COLO668 (cell line): ENCODE results near the gene ZDHHC11B.
"Not testable (repeated sequence)": the region's sequence is repeated elsewhere in the genome, so short reads cannot be mapped to it uniquely, and the experiment has no call there.

Experiments used
- DNase-seq: peaks from one replicate; lab custom pipeline; 2025; ENCODE audit not compliant: unreplicated experiment; lab: John Stamatoyannopoulos, UW

ZDHHC11B gene, protein sequence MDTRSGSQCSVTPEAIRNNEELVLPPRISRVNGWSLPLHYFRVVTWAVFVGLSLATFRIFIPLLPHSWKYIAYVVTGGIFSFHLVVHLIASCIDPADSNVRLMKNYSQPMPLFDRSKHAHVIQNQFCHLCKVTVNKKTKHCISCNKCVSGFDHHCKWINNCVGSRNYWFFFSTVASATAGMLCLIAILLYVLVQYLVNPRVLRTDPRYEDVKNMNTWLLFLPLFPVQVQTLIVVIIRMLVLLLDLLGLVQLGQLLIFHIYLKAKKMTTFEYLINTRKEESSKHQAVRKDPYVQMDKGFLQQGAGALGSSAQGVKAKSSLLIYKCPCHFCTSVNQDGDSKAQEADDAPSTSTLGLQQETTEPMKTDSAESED

DNA sequence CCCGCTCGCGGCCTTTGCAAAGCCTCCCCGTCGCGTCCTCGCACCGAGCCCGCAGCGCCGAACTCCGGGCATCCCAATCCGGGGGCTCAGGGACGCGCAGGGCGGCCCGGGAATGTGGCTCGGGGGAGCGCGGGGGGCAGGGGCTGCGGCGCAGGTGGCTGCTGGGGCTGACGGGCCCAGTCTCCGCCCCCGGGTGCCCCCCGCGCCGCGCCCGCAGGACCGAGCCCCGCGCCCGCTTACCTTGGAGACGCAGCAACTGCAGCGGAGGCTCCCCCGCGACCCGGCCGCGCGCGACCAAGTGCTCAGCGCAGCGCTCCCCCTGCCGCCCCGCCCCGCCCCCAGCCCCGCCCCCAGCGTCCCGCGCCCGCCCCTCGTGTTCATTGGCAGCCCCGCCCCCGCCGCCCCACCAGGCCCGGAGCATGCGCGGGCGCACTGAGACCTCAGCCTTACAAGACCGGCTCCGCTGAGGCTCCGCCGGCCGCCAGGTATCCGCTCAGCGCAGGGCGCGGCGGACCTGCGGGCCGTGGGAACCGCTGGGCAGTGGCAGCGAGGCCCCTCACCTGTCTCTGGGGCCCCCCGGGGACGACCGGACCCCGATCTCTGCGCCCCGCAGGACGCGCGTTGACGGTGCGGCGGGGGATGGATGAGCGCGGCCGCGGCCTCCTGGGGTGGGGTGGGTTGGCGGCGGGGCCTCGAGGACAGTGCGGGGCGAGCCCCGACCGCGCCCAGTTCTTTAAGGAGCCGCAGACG lies at the start of gene ZDHHC11B:
ZDHHC11B (minus strand) TSS at position 302 of the 750 bp plus-strand sequence. CDS start 17,810 bp downstream, outside the sequence.
- DNase-seq: peak; percentile 96

DNA sequence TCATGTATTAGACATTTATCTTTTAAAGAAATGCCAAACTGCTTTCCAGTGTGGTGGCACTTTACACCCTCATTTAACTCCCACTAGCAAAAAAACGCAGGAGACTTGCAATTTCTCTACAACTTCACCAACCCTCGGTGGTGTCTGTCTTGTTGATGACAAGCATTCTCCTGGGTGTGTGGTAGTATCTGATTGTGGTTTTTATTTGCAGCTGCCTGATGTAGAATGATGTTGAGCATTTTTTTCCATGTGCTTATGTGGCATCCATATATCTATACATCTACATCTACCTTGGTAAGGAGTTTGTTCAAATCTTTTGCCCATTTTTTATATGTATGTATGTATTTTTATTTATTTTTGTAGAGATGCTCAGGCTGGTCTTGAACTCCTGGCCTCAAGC lies 49.5 kb upstream of the ZDHHC11B start:
- not testable (repeated sequence) for DNase-seq

DNA sequence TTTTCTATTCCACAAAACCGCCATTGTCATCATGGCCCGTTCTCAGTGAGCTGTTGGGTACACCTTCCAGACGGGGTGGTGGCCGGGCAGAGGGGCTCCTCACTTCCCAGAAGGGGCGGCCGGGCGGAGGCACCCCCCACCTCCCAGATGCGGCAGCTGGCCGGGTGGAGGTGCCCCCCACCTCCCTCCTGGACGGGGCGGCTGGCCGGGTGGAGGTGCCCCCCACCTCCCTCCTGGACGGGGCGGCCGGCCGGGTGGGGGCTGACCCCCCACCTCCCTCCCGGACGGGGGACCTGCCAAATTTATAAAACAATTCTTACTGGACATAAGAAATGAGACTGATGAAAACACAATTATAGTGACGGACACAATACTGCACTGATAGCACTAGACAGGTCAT lies 43.7 kb upstream of the ZDHHC11B start:
- not testable (repeated sequence) for DNase-seq

DNA sequence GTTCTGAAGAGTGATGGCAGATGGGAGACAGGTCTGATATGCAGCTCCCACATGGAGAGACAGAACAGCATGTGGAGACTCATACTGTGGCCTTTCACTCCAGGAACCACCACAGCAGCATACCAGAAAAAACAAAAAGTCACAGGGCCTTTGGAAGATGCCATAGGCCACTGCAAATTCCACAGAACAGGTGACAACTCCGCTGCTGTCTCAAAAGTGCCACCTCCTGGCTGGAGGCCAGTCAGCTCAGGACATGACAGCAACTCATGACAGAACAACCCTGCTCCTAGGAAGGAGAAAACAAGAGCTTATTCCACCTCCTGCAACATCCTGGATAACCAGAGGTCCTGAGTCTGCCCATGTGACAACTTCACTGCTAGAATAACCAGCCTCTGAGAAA lies 41.0 kb upstream of the ZDHHC11B start:
- DNase-seq: peak; percentile 51

DNA sequence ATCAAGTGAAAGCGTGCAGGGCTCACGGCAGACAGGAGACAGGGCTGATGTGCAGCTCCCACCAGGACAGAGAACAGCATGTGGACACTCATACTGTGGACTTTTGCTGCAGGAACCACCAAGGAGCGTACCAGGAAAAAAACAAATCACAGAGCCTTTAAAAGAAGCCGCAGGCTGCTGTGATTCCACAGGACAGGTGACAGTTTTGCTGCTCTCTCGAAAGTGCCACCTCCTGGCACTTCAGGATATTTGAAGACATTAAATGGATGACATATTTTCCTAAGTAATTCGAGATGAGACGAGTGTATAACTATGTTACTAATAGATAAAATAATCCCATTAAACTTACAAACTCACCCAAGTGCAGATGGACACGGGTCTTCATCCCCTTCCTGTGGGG lies 37.0 kb upstream of the ZDHHC11B start:
- no peak for DNase-seq

DNA sequence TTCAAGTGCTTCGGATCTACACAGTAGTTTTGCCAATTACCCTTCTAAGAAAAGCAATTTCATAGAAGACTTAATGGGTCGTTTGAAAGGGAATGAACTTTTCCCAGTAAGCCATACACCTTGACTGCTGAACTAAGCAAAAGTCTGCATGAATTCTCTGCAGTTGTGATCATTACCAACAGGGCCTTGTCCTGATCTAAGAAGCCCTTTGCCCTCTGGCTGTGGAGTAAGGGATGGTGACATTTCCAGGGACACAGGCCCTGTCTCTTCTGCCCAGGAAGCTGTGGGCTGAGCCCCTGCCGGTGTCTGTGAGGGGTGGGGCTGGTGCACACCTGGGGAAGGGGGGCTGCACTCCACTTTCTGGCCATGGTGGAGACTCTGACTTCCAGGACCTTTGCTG lies 35.7 kb upstream of the ZDHHC11B start:
- no peak for DNase-seq

DNA sequence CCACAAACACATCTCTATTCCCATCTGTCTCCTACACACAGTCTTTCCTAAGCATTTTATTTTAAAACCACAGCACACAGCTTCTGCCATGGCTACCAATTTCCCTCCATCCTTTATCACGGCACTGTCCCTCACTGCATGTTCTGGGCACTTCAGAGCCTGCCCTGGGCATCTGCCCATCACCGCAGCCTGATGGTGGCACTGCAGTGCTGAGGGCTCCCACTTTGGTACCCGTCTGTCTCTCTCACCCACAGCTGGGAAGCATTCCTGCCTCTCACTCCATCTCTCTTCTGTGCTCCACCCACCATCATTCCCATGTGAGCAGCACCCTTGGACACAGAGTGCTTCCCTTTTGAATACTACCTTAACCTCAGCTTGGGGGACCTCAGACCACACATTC lies 34.5 kb upstream of the ZDHHC11B start:
- no peak for DNase-seq

DNA sequence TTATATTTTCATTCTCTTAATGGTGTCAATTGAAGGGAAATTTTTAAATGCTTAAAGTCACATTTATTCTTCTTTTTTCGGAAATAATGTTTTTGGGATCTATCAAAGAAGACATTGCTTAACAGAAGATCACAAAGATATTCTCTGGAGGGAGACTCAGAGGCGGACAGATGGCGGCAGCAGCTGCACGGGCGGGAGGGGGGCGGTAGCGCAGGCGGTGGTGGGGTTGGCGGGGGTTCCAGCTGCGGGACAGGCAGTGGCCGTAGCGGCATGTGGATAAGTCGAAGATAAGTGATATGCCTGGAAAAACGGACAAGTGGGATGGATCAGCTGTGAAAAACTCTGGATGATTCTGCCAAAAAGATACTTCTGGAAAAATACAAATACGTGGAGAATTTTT lies 31.6 kb upstream of the ZDHHC11B start:
- no peak for DNase-seq

DNA sequence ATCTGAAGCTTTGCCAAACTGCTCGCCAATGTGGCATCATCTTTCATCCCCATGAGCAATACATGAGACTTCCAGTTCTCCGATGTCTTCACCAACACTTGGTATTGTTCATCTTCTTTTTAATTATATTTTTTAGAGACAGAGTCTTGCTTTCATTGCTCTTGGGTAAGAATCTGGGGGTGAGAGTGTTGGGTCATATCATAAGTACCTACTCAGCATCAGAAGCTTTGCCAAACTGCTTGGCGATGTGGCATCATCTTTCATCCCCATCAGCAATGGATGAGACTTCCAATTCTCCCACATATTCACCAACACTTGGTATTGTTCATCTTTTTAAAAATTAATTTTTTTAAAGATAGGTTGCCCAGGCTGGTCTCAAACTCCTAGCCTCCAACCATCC lies 30.9 kb upstream of the ZDHHC11B start:
- DNase-seq: no peak

DNA sequence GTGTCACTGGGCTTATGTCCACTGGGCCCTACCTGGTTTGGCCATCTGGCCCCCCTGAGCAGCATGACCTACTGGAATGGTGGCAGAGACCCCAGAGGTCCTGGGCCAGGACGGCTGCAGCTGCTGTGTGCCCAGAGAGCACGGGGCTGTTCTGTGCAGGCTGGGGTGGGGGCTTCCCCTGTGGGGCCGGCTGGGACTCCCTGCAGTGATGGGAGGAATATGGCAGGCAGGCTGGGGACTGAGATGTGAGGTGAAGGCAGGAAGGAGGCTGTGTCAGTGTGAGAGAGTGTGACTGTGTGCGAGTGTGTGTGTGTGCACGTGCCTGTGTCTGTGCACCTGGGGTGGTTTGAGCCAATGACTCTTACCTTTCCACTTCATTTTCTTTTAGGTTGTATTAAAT lies 29.0 kb upstream of the ZDHHC11B start:
- not testable (repeated sequence) for DNase-seq

DNA sequence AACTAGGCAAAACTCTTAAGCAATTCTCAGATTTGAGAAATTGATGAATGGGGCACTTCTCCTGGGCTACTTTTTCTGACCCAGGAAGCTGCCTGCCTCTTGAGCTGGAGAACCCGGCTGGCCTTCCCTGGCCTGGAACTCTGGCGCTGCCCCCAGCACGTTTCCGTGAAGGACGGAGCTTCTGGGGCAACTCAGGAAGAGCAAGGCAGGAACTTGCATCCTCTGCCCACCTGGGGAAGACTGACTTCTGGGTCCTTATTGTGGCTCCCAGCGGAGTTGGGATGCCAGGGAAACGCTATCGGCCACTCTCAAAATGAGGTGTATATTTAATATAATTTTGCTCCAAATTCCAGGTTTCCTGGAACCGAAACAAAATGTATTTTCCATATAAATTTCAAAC lies 26.9 kb upstream of the ZDHHC11B start:
- not testable (repeated sequence) for DNase-seq

DNA sequence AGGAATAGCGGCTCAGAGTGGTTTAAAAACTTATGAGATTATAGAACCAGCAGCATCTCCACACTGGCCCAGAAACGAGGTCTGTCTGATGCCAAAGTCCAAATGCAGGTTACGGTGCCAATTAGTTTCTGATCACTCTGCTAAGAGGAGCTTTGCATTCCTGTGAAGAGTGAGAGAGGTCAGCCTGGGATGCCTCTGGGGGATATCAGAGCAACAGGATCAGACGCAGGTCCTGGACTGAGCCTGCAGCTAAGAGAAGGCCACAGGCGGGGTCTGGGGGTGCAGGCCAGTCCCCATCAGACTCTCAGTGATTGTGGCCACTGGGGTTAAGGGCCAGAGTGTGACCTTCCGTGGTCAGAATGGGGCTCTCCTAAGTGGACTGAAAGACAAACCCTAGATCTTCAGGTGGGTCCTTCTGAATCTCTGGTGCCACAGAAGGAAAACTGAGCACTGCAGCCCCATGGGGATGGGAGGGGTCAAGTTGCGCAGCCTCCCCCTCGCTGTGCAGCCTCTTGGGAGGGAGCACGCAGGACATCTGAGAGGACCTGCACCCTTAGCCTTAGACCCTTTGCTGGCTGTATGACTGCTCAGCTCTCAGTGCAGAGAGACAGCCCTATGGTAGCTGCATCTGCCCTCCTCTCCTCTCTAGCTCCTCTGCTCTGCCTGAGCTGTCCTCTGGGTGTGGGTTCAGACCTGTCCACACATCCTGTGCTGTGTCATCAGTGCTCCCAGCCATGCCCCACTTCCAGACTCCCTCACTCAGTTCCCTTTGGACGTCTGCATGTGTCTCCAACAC lies 23.4 kb upstream of the ZDHHC11B start:
- DNase-seq: not testable (repeated sequence)

DNA sequence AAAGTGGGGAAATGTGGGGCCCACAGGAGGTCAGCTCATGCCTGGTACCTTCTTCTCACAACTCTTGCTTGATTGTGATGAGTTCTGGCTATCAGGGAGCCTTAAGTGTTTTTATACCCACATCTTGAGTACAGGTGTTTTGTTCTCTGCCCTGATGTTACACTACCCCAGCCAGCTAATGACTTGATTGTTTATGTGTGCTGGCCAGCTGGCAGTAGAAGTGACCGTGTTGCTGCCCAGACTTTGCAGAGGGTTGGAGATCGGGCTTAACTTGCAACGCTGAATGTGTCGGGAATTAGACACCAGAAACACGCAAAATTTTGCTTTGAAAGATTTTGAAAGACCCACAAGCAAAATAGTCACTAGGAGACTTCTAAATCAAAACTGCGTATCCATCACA lies 16.9 kb upstream of the ZDHHC11B start:
- no peak for DNase-seq

DNA sequence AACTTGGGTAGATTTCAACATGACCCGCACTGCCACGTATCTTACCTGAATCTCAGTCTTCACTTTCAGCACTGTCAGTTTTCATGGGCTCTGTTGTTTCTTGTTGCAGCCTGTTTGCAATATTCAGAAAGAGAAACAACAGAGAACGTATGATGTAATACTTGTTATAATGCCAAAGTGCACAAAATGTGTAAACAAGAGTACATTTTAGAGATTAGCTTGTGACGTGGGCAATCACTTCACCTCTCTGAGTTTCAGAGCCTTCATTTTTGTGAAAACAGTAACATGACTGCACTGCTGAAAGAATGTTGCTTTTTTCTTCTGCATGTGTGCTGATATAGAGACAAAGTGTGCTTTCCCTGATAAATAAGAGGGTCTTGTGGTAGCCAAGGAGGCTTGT lies 16.5 kb upstream of the ZDHHC11B start:
- DNase-seq: not testable (repeated sequence)

DNA sequence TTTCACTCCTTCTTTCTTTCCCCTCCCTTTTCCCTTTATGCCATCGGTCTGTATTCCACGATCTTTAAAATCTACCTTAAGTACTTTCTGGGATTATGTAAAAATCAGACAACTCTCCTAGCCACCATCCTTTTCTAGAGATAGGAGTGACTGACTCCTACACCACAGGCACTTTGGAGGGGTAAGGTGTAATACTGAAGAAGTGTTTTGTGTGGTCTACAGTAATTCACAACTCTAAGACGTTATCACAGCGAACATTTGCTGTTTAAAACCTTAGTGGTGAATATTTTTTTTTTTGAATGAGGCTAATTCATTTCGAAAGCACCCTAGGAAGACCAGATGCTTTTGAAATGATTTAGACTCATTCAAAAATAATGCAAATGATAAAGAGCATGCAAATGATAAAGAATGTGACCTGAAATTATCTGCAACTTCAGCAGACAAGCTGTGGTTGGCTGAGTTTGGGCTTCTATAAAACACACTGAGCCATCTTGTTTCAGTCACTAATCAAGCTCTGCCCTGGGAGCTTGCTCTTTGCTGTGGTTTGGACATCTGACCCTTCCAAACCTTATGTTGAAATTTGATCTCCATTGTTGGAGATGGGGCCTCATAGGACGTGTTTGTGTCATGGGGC lies 14.1 kb upstream of the ZDHHC11B start:
- DNase-seq: not testable (repeated sequence)

DNA sequence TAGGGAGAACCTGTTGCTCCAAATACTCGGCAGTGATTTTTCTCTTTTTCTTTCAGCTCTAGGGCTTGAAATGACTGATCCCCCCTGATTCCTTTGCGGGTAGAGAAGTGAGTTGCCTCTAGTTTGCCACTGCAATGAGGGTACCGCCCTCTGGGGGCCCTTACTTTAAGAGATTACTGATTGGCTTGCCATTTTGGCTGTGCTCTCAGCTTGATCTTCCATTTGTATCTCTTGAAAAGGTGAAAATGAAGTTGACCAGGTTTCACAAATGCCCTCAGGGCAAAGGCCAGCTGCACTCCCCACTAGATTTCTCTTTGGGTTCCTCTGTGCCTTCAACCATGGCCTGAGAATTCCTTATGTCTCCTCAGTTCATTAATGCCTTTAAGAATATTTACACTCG lies 13.5 kb upstream of the ZDHHC11B start:
- not testable (repeated sequence) for DNase-seq

DNA sequence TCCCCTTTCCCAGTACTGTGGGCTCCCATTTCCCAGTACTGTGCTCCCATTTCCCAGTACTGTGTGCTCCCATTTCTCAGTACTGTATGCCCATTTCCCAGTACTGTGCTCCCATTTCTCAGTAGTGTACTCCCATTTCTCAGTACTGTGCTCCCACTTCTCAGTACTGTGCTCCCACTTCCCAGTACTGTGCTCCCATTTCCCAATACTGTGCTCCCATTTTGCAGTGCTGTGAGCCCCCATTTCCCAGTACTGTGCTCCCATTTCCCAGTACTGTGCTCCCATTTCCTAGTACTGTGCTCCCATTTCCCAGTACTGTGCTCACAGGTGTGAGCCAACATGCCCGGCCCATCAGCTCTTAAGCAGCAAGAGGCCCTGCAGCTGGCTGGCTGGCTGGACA lies 11.3 kb upstream of the ZDHHC11B start:
- not testable (repeated sequence) for DNase-seq

DNA sequence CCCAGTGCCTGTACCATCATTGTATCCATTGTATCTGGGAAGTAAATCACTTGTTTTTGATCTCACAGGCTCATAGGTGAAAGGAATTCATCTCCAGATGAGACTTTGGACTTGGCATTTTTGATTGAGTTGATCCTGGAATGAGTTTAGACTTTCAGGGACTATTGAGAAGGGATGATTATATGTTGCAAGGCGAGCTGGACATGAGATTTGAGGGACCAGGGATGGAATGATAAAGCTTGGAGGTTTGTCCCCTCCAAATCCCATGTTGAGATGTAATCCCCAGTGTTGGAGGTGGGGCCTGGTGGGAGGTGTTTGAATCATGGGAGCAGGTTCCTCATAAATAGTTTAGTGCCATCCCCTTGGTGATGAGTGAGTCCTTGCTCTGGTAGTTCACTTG lies 10.4 kb upstream of the ZDHHC11B start:
- DNase-seq: not testable (repeated sequence)

DNA sequence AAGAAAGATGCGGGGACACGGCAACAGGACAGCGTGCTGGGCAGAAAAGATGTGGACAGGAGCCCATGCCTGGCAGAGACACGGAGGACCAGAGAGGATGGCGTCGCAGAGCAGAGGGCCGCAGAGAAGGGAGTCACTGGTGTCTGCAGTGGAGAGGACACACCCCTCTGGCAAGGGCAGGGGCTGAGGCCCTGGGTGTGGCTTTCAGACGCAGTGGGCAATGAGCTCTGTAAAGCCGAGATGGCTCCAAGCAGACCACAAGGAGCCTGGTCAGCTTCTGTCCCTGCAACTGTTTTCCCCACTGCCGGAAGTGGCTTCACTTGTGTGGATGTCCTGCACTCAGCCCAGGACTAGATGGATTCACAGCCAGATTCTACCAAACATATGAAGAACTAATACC lies 4.2 kb upstream of the ZDHHC11B start:
- not testable (repeated sequence) for DNase-seq

DNA sequence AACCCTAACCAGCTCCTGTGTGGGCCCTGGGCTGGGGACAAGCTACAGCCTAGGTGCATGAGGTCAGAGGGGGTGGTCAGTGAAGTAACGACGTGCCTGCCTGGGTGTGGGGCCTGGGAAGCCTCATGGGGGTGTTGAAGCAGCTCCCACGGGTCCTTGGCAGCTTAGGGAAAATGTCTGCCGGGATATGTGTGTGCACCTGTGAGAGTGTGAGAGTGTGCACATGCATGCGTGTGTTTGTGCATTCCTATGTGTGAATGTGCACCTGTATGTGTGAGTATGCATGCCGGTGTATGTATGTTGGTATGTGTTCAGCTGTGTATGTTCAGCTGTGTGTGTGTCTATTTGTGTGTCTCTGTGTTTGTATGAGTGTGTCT lies 3.3 kb upstream of the ZDHHC11B start:
- DNase-seq: not testable (repeated sequence)

DNA sequence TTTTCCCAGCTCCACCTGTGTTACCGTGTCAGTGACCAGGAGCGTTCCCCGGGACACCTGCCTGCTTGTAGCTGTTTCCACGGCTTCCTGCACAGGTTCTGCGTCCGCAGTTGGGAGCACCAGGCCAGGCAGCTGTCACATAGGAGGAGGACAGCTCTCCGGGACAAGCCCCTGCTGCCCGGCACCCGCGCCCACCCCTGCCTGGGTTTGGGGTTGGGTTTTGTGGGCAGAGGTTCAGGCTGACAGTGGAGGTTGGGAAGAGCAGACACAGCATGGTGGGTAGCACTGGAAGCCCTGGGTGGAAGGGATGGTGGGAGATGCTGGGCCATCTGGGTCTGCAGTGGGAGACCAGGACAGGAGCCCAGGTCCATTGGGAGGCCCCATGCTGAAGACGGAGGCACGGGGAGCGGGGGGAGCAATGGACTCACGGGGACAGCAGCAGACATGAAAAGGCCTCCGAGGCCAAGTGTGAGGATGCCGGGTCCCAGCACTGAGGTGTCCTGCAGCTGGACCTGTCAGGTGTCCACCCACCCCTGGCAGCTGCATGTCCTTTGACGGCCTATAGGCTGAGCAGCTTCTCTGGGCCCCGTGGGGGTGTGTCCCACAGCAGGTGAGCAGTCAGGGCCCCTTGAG lies 2.8 kb upstream of the ZDHHC11B start:
- DNase-seq: not testable (repeated sequence)
